Lower leg skin (tissue), 3 donors: ENCODE data around the gene APPL1.

Experiments used
- POLR2A ChIP-seq, 2 donors: fragments of 450-650 bp; IDR thresholded peaks; one replicate each; pipeline ENCODE4 v1.6.1; 2016 to 2017; ENCODE audit warnings: antibody characterized with exemption in 2 of 2, mild to moderate bottlenecking in 1 of 2, moderate library complexity in 1 of 2
- TF ChIP-seq, protein P1 (sequence below), 3 donors: fragments of 450-650 bp; IDR thresholded peaks; one replicate each; pipeline ENCODE4 v1.5.1; 2016; ENCODE audit warnings: antibody characterized with exemption in 3 of 3, mild to moderate bottlenecking in 3 of 3, moderate library complexity in 2 of 3

DNA sequence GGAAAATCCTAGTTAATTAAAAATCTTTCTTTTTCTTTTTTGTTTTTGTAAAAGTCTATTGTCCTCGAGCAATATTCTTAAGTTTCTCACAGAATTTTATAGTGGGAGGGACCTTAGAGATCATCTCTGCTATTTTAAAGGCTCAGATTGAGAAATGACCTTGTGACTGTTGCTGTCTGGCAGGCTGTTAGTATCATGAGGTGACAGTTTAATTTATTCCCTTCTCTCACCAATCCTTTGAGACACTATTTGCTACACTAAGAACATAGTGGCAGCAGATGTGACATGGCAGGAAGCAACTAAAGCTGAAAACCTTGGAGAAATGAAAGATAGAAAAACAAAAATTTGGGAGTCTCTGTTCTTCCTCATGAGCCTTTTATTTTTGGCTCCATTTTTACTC lies 24.9 kb downstream of the APPL1 start:
- no peak for TF ChIP-seq POLR2A (IDR thresholded peaks at IDR 0.05)
- TF ChIP-seq, protein P1, sequence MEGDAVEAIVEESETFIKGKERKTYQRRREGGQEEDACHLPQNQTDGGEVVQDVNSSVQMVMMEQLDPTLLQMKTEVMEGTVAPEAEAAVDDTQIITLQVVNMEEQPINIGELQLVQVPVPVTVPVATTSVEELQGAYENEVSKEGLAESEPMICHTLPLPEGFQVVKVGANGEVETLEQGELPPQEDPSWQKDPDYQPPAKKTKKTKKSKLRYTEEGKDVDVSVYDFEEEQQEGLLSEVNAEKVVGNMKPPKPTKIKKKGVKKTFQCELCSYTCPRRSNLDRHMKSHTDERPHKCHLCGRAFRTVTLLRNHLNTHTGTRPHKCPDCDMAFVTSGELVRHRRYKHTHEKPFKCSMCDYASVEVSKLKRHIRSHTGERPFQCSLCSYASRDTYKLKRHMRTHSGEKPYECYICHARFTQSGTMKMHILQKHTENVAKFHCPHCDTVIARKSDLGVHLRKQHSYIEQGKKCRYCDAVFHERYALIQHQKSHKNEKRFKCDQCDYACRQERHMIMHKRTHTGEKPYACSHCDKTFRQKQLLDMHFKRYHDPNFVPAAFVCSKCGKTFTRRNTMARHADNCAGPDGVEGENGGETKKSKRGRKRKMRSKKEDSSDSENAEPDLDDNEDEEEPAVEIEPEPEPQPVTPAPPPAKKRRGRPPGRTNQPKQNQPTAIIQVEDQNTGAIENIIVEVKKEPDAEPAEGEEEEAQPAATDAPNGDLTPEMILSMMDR (IDR thresholded peaks at IDR 0.05) = no peak
